Upper lobe of right lung (tissue), 1 donor: ENCODE results near the gene KCNIP1. TPM values are rescaled to one million over a fixed set of nuclear protein-coding genes. Genes with fewer than 3 reads are reported as not detected.

ENCODE experiments used
- ATAC-seq: fragments of 200-7000 bp; cut with Tn5 transposase; one replicate; pipeline ENCODE4 v1.9.1; 2020; ENCODE audit warnings: mild to moderate bottlenecking, moderate library complexity
- DNase-seq: peaks from one replicate; pipeline ENCODE4 v3.0.0-alpha.2; 2020
- H3K27ac ChIP-seq: fragments of 200-600 bp; one replicate; pipeline ENCODE4 v1.8.0; 2022
- H3K27me3 ChIP-seq: fragments of 200-600 bp; one replicate; pipeline ENCODE4 v1.8.0; 2022; ENCODE audit warnings: mild to moderate bottlenecking
- H3K36me3 ChIP-seq: fragments of 200-600 bp; one replicate; pipeline ENCODE4 v1.8.0; 2022
- H3K4me1 ChIP-seq: fragments of 200-600 bp; one replicate; pipeline ENCODE4 v1.8.0; 2022
- H3K4me3 ChIP-seq: fragments of 200-600 bp; one replicate; pipeline ENCODE4 v1.8.0; 2022; ENCODE audit warnings: mild to moderate bottlenecking
- H3K9me3 ChIP-seq: fragments of 200-600 bp; one replicate; pipeline ENCODE4 v1.8.0; 2022
- intact Hi-C: fragments of 100-400 bp; cut with DNase I; formaldehyde crosslinking; loops from one replicate; pipeline ENCODE4 v1.11.0; 2022
- total RNA-seq: library from RNA; stranded (reverse); fragmentation: NEBNext Ultra II Directional; extraction: Animal tissue kit (Norgen Biotek cat#: 25700); gene quantifications from one replicate; pipeline ENCODE4 v1.2.1, GENCODE V29; 2021
- TF ChIP-seq, protein P1 (sequence below): fragments of 200-600 bp; IDR thresholded peaks from one replicate; pipeline ENCODE4 v1.8.0; 2022; ENCODE audit warnings: antibody characterized with exemption
- donor health status: DM: no; HTN: yes; CAD: no; lungs with severe emphysema.

Gene KCNIP1
- total RNA-seq, 1 donor from 2014 or later, result 2.7 TPM

DNA sequence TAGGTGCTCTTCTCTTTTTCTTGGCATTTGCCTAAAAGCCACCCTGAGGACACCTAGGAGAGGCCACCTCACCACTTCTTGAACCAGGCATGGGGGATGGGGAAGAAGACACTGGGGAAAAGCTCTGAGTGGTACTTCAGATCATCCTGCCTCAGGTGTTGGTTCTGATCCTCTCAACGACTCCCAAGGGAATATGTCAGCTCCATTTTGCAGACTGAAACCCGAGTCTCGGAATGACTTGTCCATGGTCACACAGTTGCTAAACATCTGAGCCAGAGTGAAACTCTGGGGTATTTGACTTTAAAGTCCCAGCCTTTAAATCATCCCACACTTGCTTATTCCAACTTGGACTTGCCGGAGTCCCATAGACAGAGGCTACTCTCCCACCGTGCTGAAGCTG is 159.1 kb downstream of the KCNIP1 start:
- H3K27ac ChIP-seq, result no peak overlapping the region
- no peaks in the 10 kb centered on the region for H3K4me1 ChIP-seq
- no peak for ATAC-seq
- H3K9me3 ChIP-seq, result no peaks in the 10 kb centered on the region
- H3K36me3 ChIP-seq, result no peaks in the 10 kb centered on the region
- intact Hi-C loops, result no loop called here
- TF ChIP-seq, protein P1, sequence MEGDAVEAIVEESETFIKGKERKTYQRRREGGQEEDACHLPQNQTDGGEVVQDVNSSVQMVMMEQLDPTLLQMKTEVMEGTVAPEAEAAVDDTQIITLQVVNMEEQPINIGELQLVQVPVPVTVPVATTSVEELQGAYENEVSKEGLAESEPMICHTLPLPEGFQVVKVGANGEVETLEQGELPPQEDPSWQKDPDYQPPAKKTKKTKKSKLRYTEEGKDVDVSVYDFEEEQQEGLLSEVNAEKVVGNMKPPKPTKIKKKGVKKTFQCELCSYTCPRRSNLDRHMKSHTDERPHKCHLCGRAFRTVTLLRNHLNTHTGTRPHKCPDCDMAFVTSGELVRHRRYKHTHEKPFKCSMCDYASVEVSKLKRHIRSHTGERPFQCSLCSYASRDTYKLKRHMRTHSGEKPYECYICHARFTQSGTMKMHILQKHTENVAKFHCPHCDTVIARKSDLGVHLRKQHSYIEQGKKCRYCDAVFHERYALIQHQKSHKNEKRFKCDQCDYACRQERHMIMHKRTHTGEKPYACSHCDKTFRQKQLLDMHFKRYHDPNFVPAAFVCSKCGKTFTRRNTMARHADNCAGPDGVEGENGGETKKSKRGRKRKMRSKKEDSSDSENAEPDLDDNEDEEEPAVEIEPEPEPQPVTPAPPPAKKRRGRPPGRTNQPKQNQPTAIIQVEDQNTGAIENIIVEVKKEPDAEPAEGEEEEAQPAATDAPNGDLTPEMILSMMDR, result no peak
- no peak for DNase-seq
- H3K27me3 ChIP-seq, result no peaks in the 10 kb centered on the region
- no peak overlapping the region for H3K4me3 ChIP-seq

DNA sequence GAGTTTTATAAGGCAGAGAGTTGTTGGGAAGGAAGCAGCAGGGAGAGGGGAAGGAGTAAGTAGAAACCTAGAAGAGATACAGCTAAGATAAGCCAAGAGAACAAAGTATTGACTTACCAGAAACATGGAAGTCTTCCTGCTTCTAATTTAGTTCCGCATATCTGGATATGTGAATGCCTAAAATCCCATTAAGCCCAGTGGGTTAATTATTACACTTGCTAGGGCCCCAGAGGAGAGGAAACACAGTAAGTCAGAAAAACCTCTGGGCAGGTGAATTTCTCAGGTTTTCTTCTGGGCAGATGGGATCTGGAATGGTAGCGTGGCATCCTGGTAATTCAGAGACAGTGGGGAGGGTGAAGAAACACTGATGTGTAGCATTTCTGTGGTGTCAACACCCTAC is 175.0 kb downstream of the KCNIP1 start:
- no peak overlapping the region for H3K27ac ChIP-seq
- H3K9me3 ChIP-seq, result no peaks in the 10 kb centered on the region
- intact Hi-C loops, result no loop called here
- DNase-seq (no peak), ATAC-seq (no peak)
- TF ChIP-seq, protein P1, result no peak
- no peaks in the 10 kb centered on the region for H3K36me3 ChIP-seq
- no peak overlapping the region for H3K4me3 ChIP-seq
- H3K27me3 ChIP-seq, result peaks cover 35% of the 10 kb centered on the region
- no peaks in the 10 kb centered on the region for H3K4me1 ChIP-seq

DNA sequence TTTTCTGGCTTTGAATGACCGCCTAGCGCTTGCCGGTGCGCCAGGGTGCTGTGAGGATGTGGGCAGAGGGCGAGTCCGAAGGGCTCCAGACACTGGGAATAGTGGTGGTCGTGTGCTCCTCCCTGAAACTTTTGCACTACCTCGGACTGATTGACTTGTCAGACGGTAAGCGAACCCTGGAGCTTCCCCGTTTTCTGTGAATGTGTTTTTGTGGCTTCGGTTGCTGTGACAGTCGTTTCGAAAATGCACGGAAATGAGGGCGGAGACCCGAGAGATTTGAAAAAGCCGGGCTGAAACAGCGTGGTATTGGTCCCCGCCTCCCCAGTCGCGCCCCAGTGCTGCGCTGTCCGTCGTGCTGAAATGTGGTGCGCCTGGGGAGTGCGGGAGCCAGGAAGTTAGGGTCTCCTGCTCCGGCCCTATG is 177.2 kb downstream of the KCNIP1 start:
- peak; percentile 83 for ATAC-seq
- Histone ChIP-seq H3K4me1 (no peaks in the 10 kb centered on the region), H3K27me3 (peaks cover 25% of the 10 kb centered on the region), H3K27ac (no peak overlapping the region), H3K36me3 (no peaks in the 10 kb centered on the region), H3K9me3 (no peaks in the 10 kb centered on the region), H3K4me3 (no peak overlapping the region)
- TF ChIP-seq, protein P1, result no peak
- intact Hi-C loops, result no loop called here
- no peak for DNase-seq

DNA sequence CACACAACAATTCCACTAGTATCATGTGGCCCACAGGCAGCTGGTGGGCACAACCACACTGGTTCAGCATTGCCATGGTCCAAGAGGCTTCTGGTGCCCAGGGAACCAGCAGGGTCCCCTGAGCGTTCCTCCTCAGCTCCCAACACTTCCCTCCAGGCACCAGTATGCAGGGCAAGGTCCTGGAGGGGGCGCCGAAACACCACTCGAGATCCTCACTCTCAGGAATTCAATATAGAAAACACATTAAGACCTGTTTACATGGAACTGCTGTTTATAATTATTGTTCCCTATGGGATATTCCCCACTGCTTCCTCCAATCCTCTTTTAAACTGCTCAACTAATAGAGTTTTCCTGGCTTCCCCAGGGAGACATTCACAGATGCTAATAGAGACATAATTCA is 187.8 kb downstream of the KCNIP1 start:
- peaks cover 47% of the 10 kb centered on the region for H3K27me3 ChIP-seq
- no peak overlapping the region for H3K27ac ChIP-seq
- no peaks in the 10 kb centered on the region for H3K4me1 ChIP-seq
- no peaks in the 10 kb centered on the region for H3K36me3 ChIP-seq
- H3K9me3 ChIP-seq, result no peaks in the 10 kb centered on the region
- ATAC-seq, result no peak
- intact Hi-C loops, result no loop called here
- no peak overlapping the region for H3K4me3 ChIP-seq
- TF ChIP-seq, protein P1, result no peak
- no peak for DNase-seq

DNA sequence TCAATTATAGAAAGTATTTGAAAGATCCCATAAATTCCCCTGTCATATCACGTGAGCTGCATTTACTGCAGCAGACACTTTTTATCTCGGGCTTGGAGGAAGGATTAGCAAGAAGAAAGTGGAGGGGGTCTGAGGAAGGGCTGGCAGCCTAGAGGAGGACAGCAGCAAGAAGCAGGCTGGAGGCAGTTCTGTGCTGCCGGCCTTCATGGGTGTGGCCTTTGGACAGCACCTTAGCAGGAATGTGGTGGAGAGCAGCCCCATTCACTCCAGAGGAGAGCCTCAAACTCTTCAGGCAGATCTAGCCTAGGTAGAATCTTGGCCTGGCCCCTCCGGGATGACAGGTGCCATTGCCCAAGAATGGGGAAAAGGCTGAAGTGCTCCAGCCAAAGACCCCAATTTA is 189.9 kb downstream of the KCNIP1 start:
- no peak for ATAC-seq
- no peaks in the 10 kb centered on the region for H3K9me3 ChIP-seq
- no peaks in the 10 kb centered on the region for H3K4me1 ChIP-seq
- TF ChIP-seq, protein P1, result no peak
- no peak overlapping the region for H3K27ac ChIP-seq
- no peaks in the 10 kb centered on the region for H3K36me3 ChIP-seq
- intact Hi-C loops, result no loop called here
- no peak overlapping the region for H3K4me3 ChIP-seq
- no peak for DNase-seq
- H3K27me3 ChIP-seq, result peaks cover 50% of the 10 kb centered on the region

DNA sequence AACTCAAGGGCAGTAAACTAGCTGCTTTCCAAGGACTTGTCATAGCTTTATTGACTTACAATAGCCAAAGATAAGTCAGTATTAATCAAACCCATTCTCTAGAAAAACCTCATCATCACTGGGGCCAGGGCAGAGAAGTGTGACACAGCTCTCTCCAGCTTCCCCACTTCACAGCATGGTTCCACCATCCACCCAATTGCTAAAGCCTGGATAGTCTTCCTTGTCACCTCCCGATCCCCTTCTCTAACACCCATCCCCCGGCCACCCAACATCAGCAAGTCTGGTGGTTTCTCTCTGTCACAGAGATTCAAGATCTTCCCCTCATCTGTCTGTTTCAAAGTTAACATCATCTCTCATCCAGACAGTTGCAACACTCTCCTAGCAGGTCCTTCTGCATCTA is 191.1 kb downstream of the KCNIP1 start:
- DNase-seq, result no peak
- H3K4me3 ChIP-seq, result no peak overlapping the region
- TF ChIP-seq, protein P1, result no peak
- H3K27ac ChIP-seq, result no peak overlapping the region
- peaks cover 47% of the 10 kb centered on the region for H3K27me3 ChIP-seq
- intact Hi-C loops, result no loop called here
- no peak for ATAC-seq
- no peaks in the 10 kb centered on the region for H3K9me3 ChIP-seq
- no peaks in the 10 kb centered on the region for H3K4me1 ChIP-seq
- no peaks in the 10 kb centered on the region for H3K36me3 ChIP-seq
